Amygdala (tissue), 56 donors: ENCODE data around the gene ZDHHC22.

Experiments used
- DNase-seq, 56 donors: peaks; one replicate each; lab custom pipeline; 2025; lab: John Stamatoyannopoulos, UW

The ZDHHC22 gene

DNA sequence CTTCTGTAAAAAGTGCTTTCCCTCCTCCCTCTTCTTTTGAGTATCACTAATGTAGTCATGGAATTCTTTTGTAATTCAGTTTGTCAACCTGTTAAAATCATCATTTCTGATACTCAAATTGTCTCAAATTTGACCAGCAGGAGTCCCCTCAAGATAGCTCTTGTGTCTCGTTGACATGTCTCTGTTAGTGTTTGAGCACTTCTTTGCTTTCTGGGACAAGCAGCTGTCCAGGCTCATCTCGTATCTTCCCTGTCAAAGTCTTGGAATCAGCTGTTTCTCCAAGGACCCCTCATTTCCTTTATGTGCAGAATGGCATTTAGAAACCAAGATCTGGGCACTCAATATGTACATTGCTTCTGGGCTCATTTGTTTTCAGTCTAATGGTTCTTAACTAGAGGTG lies 32.8 kb downstream of the ZDHHC22 start:
- no peak for DNase-seq

DNA sequence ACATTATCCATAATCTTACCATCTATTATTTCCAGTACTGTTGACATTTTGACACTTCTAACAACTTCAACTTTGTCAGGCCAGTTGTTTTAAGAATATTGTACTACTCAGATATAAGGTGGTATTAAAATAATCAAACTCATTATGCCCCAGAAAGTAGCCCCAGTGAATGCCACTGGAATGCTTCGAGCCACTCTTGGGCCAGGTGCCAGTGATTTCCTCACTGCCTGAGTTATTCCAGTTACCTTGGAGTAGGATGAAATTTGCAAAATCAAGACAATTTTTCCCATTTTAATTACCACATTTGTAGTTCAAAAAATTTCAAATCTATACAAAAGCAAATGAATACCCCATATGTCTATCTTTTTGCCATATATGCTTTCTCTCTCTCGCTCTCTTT lies 34.4 kb downstream of the ZDHHC22 start:
- DNase-seq = peak in 1 of 56 donors; percentile 8

DNA sequence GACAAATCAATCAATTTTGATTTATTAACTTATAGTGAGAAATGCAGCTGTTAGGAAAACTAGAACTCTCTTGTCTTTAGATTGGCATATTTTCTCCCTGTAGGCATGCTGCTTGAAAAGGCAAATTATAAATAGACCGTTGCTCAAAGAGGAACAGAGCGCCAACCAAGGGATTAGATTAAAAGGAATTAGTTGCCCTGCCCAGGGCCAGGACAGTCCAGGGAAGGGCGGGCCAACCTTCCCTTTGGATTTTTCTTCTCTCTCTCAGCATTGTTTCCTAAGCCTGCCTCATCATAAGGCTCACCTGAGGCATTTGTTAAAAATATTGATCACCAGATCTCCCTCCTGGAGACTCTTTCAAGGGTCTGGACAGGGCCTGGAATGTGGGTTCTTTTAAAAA lies 34.9 kb downstream of the ZDHHC22 start:
- no peak for DNase-seq

DNA sequence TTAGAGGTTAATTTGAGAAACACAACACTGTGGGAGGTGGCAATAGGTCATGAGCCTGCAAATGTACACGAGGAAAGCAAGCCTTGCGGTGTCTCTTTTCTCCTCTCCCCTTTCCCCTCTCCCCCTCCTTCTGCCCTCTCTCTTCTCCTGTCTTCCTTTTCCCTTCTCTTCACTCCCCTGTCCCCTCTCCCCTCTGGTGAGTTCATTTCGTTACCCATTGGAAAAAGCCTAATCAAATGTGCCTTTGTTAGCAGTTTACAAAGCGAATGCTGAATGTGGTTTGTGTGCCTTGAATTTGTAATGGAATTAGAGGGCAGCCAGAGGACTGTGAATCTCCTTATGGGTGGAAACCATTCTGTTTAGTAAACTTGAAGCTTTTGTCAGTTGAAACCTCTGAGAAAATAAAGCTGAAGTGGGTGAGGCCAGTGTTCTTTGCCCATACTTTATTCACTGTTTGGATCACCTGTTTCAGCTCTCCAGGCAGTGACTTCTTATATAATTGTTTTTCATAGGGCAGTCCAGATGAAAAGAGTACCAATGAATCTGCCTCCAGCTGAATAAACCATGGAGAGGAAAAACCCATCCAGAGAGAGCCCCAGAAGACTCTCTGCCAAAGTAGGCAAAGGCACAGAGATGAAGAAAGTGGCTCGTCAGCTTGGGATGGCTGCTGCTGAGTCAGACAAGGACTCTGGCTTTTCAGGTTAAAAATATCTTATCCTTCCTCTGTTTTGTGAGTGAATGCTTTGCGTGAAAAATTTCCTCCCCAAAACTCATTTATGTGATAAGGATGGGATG lies 36.2 kb downstream of the ZDHHC22 start:
- peak in 33 of 56 donors; percentile 14 to 89 (median 52) for DNase-seq

DNA sequence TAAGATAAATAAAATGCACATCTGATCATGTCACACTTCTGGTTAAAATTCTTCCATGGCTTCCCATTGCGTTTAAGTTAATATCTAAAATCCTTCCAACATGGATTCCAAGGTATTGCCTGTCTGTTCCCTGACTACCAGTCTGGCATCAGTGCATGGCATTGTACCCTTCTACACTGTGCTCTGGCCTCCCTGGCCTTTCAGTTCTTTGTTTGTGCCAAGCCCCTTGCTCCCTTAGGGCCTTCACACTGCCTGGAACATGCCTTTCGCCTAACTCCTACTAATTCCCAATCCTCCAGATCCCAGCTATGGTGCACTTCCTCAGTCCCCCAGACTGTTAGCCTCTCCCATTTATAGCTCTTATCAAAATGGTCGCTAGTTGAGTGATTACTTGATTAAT lies 37.2 kb downstream of the ZDHHC22 start:
- no peak for DNase-seq

DNA sequence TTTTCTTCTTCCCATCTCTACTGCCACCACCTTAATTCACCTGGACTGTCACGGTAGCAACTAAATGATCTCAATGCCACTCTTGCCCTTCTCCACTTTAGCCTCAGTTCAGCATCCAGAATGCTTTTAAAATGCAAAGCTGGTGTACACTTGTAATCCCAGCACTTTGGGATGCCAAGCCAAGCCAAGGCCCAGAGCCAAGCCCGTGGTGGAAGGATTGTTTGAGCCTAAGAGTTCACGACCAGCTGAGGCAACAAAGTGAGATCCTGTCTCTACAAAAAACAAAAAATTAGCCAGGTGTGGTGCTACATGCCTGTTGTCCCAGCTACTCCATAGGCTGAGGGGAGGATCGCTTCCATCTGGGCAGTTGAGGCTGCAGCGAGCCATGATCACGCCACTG lies 37.6 kb downstream of the ZDHHC22 start:
- peak in 8 of 56 donors; percentile 9 to 38 (median 31) for DNase-seq

DNA sequence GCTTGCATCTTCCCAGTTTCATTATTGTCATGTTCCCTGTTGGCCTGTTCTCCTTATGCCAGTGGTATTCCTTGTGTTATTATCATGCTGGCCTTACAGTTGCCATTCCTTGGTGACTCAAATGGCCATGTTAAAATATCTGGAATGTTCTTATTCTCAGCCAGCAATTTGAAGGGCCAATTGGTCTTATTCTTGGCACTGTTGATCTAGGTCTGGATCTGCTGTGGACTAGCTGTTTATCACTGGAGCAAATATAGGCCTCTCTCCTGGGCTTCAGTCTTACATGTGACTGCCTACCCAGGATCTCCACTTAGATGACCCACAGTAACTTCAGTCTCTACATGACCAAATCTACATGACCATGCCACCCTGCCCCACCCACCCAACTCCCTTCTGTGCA lies 38.1 kb downstream of the ZDHHC22 start:
- no peak for DNase-seq

DNA sequence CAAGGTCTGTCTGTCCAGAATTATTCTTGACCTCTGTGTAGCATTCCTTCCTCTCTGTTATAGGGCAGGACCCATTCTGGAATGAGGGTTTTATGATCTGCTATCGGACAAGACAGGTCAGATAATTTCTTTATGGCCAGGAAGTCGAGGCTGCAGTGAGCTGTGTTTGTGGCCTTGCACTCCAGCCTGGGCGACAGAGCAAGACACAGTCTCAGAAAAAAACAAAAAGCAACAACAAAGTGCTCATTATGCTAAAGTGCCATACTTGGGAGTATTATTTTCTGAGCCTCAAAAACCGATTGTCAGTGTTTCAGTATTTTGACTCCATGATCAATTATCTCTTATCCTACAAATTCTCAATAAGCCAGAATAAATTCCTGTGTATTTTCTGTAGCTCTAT lies 39.4 kb downstream of the ZDHHC22 start:
- DNase-seq = peak in 15 of 56 donors; percentile 7 to 61 (median 36)

DNA sequence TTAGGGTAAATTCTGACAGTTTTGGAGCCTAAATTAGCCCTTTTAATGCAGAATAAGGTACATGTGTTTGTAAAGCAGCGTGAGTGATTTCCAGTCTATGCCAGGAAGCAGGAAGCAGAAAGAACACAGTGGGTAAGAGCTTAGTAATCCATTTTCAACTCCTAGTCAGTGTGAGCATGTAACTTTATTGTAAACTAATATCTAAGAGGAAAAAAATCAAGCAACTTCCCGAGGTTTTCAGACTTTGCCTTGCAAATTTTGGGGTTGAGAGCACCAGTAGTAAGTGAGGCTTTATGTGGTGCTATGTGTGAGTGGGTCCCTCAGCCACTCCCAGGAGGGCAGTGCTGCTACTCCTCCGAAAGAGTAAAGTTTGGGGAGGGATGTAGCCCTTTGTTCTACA lies 40.6 kb downstream of the ZDHHC22 start:
- DNase-seq = no peak

DNA sequence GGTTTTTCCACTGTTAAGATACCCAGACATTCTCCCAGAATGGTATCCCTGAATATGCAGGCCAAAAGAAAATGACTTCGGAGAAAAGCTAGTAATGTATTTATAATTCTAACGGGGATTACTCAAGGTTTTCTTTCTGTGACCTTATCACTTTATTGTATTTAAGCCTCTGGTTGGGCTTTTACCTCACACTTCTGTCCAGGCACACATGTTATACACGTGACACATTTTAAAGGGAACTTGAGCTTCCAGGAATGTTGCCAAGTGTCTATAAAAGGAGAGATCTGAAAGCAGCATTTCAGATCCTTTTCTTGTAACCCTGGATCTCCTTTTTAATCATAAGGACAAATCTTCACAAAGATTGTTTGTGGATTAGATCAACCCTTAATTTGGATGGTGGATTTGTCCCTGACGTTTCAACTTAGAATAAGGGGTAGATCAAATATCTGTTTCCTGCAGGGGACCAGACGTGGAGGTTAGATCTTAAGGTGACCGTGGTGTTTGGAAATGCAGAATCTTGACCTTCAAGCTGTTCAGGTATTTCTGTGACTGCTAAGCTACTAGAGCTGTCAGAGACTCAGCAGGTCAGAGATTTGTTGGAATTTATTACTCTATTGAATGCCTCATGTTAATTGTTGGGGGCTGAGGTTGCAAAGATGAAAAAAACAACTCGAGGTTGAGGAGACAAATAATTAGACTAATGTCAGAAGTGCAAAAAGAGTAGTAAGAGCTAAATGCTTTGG lies 42.0 kb downstream of the ZDHHC22 start:
- DNase-seq = peak in 4 of 56 donors; percentile 17 to 60 (median 32)

DNA sequence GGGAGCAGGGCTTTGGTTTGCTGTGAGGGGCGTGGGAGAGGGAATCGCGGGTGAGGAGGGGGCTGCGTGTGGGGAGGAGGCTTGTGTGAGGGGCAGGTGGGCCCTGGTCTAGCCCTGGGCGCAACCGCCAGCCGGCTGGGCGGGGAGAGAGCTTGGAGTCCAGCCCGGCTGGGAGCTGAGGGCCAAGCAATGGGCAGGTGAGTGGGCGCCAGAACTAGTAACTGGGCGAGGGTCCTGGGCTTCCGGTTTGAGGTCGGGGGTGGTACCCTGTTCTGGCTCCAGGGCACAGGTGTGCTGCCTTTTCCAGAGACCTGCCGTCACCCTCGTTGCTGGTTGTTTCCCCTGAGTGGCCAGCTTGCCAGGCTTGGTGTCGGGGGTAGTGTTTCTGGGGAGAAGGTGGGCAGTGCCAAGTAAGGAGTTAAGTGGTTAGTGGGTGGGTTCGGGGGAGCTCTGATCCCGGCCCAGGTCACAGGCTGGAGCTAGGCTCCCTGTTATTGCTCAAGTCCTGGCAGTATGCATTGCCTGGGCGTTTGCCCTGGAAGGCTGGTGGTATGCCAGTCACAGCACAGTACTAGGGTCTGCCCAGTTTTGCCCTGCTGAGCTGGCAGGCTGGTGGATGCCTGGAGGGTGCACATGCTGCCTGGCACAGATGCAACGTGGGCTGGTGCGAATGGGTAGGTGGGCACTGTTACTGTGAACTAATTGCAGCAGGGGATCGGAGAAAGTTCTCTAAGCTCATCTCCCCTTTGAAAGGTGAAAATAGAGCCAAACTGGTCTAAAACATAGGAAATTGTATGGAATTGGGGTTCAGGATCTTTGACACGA lies 42.9 kb downstream of the ZDHHC22 start:
- DNase-seq = peak in 53 of 56 donors; percentile 29 to 87 (median 69)

DNA sequence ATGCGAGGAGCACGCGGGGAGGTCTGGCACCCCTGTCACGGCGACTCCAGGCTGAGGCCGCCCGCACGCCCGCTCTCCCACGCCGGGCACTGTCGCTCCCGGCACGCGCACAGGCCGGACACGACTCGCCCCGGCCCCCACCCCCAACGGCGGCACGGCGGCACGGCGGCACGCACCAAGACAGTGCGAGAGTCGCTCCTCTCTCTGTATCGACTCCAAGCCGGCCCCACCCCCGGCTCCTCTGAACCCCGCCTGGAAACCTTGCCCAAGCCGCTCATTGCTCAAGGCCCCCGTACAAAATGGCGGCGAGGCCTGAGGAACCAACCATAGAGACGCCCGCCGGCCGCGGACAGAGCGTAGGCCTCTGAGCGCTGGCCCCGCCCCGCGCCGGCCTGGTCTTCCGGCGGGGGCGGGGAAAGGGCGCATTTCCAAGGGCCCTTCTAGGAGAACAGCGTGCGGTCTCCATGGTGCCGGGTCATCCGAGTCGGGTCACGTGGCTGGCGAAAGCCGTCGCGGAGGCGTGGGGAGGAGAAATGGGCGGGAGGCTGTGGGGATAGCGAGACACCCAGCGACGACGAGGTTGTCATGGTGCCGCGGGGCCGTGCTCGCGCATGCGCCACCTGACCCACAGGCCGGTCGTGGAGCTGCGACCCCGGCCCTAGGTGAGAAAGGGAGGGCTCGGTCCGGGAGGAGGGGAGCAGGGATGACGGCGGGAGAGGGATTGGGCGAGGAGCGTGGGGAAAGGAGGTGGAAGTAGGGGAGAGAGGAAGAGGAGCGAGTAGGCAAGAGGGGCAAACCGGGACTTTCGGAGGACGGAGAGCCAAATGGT lies 43.7 kb downstream of the ZDHHC22 start, which contains the start of gene CIPC:
Gene CIPC, plus strand, starts transcription at position 559 of the 829 bp plus-strand sequence. CDS start 7,451 bp downstream, outside the sequence.
- DNase-seq = peak; percentile 93 to 100 (median 99)

DNA sequence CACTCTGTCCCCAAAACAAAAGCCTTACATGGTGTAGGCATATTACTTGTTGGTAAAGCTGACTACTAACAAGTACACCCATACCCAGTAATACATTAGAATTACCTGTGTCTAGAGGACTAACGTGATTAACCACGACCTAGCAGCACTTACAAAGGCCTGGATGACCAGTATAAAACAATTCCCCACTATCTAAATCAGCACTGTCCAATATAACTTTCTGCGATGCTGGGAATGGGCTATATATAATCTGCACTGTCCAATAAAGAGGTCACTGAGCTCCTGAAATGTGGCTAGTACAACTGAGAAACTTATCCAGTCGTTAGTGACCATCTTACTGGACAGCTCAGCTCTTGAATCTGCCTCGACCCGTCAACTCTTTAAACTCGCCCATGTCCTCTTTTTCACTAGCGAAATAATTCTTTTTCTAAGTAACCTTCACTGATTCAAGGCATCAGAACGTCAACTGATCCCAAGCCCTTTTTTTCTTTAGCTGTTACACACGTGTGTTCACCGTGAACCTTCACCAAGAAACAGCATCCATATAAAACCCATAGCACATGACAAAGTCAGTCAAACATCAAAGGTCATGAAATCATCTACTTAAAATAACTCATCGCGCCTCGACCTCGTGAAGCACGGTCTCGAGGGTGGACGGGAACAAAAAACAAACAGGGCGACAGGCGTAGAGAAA lies 44.4 kb downstream of the ZDHHC22 start:
- DNase-seq = no peak

DNA sequence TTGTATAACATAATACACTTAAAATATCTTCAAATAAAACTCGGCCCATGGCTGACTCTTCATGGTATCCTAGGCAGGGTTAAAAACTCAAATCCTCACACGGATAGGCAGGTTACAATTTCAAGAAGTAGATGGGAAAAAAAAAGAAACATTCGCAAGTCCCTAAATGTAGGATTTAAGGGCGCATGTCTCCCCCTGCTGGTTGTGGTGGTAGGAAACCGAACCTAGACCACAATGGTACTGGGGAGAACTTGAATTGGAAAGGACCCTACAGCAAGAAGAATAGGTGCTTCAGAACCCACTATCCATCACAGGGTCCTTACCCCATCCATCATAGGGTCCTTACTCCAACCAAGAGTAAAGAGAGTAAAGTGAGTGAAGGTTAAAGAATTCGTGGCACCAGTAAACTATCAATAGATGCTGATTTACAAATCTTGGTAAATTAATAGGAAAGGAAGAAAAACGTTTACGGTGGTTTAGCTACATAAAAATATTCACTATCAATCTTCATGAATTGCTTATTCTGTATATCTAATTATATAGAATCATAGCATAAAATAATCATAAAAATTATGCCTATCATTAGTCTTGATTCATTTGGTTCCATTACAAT lies 46.8 kb downstream of the ZDHHC22 start:
- peak in 40 of 56 donors; percentile 9 to 85 (median 39) for DNase-seq

DNA sequence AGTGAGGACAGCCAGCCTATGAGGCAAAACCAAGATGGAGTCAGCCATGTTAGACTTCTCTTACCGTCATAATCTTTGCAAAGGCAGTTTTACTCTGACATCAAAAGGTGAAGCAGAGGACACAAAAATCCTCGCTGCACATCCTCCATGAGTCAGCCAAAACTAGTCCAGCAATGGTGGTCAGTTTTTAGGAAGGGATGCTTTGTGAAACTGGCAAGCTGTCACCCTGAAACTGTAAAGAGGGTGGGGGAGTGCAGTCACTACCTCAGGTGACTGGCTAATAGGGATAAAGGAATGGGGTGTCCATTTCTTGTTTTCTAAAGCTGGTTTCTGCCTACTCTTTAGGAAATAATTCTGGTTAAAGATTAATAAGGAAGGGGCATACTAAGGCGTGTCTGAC lies 48.9 kb downstream of the ZDHHC22 start:
- no peak for DNase-seq

DNA sequence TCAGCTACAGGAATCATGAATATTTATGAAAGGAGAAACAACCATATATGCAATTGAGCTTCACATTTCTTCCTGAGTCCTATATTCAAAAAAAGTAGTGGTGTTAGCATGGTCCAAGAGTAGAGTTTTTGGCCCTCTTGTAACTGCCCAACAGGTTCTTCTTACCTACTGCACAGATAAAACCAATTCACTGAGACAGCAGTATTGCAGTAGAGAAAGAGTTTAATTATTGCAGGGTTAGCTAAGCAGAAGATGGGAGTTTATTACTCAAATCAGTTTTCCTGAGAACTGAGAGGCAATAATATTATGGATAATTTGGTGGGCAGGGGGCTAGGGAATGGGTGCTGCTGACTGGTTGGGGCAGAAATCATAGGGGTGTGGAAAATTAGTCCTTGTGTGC lies 50.1 kb downstream of the ZDHHC22 start:
- DNase-seq = no peak

DNA sequence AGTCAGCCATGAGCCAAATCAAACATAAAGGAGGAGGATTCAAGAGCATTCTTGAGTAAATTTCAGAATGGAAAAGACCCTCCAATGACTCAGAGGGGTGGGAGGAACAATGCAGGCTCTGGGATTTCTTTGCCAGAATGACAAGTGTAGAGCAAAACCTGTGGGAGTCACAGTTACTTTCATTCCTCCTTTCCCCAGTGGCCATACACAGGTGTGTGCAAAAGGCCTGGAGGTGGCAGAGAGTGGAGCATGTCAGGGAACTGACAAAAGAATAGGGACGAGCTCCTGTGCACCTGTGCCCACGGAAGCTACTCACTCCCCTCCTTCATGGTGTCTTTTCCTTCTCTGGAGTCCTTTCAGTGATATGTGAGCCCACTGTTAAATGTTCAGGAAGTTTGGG lies 52.9 kb downstream of the ZDHHC22 start:
- no peak for DNase-seq

DNA sequence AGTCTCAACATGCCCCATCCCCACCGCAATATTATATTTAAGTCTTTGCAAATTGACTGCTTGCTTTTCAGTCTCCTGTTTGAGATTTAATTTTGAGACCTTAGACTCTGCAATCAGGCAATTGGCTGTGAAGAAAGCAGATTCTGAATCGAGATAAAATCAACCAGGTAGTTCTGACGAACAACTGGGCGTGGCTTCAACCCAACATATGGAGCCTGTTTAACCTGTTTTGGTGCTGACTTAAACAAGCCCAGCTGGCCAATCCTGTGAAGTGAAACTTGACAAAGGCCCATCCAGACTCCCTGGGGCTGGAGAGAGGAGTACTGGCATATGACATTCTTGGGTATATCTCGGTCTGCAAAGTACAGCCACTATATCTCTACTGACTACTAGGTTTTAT lies 53.4 kb downstream of the ZDHHC22 start:
- no peak for DNase-seq

DNA sequence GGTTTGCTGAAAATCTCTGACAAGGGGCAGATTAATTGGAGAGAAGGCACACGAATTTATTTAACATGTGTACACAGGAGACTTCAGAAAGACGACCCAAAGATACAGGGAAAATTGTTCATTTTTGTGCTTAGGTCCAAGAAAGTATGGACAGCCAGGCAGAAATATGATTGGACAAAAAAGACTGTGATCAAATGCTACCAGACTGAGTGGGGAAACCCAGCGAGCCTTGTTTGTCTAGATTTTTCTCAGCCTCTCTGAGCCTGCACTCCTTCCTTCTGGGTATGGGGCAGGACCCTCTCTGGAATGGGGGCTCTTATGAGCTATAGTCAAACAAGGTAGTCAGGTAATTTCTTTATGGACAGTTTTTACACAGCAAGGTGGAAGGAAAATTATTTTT lies 54.0 kb downstream of the ZDHHC22 start:
- DNase-seq = no peak
